KMS-11 (cell line): Measurements from ENCODE around the gene TMEM209.
"Not testable (repeated sequence)": the region's sequence is repeated elsewhere in the genome, so short reads cannot be mapped to it uniquely, and the experiment has no call there.

Experiments used
- H2AFZ ChIP-seq: fragments of 200-600 bp; sonication (generic); 2 replicates; pipeline ENCODE4 v1.6.1; 2016; ENCODE audit warnings: antibody characterized with exemption, mixed run types, low read depth
- H3K27ac ChIP-seq: fragments of 200-600 bp; sonication (generic); 2 replicates; pipeline ENCODE4 v1.6.1; 2016; ENCODE audit warnings: mild to moderate bottlenecking, mixed run types
- H3K27me3 ChIP-seq: fragments of 200-600 bp; sonication (generic); 2 replicates; pipeline ENCODE4 v1.6.1; 2017; ENCODE audit warnings: mild to moderate bottlenecking, low read depth, mixed run types, moderate library complexity; ENCODE audit not compliant: insufficient read depth
- H3K36me3 ChIP-seq: fragments of 200-600 bp; sonication (generic); 2 replicates; pipeline ENCODE4 v1.6.1; 2017; ENCODE audit warnings: mild to moderate bottlenecking, mixed run types; ENCODE audit not compliant: insufficient read depth
- H3K4me1 ChIP-seq: fragments of 200-600 bp; sonication (generic); 2 replicates; pipeline ENCODE4 v1.6.1; 2016; ENCODE audit warnings: mild to moderate bottlenecking, low read depth, mixed run types; ENCODE audit not compliant: poor library complexity, severe bottlenecking
- H3K4me2 ChIP-seq: fragments of 200-600 bp; sonication (generic); 2 replicates; pipeline ENCODE4 v1.7.0; 2016; ENCODE audit warnings: mild to moderate bottlenecking, mixed run types
- H3K4me3 ChIP-seq: fragments of 200-600 bp; sonication (generic); IDR thresholded peaks from 2 replicates; pipeline ENCODE4 v1.6.1; 2017; ENCODE audit warnings: low read depth, low read length, mixed read lengths; ENCODE audit not compliant: insufficient read depth
- H3K79me2 ChIP-seq: fragments of 200-600 bp; sonication (generic); 2 replicates; pipeline ENCODE4 v1.6.1; 2016; ENCODE audit warnings: low read depth, mixed run types; ENCODE audit not compliant: insufficient read depth
- H3K9ac ChIP-seq: fragments of 200-600 bp; sonication (generic); 2 replicates; pipeline ENCODE4 v1.6.1; 2016; ENCODE audit warnings: mild to moderate bottlenecking, mixed run types
- H4K20me1 ChIP-seq: fragments of 200-600 bp; sonication (generic); 2 replicates; pipeline ENCODE4 v1.6.1; 2016; ENCODE audit warnings: mild to moderate bottlenecking, mixed run types; ENCODE audit not compliant: insufficient read depth
- CTCF ChIP-seq: fragments of 200-600 bp; sonication (generic); conservative IDR thresholded peaks from 2 replicates; pipeline ENCODE4 v1.6.1; 2017; ENCODE audit warnings: low read depth, mild to moderate bottlenecking, antibody characterized with exemption, low read length, moderate library complexity, mixed read lengths

Gene TMEM209

GRCh38 chr7:130231792-130232191, 26.6 kb upstream of the TMEM209 start:
- Histone ChIP-seq H3K27me3 (no peaks in the 10 kb centered on the region), H3K4me2 (no peak overlapping the region), H3K36me3 (no peaks in the 10 kb centered on the region), H3K27ac (no peak overlapping the region), H3K9ac (no peak overlapping the region), H3K4me1 (no peaks in the 10 kb centered on the region), H3K79me2 (no peaks in the 10 kb centered on the region), H3K4me3 (no peak overlapping the region), H2AFZ (no peak overlapping the region), H4K20me1 (no peaks in the 10 kb centered on the region)
- no peak for TF ChIP-seq CTCF

- H2AFZ ChIP-seq, H3K4me1 ChIP-seq, H3K4me2 ChIP-seq, H3K27ac ChIP-seq, H3K79me2 ChIP-seq, H3K27me3 ChIP-seq, H4K20me1 ChIP-seq, H3K9ac ChIP-seq, H3K4me3 ChIP-seq, H3K36me3 ChIP-seq: not testable (repeated sequence)
Observed at GRCh38 chr7:130229981-130230380, 24.8 kb upstream of the TMEM209 start.

- no peaks in the 10 kb centered on the region for H4K20me1 ChIP-seq
- no peaks in the 10 kb centered on the region for H3K27me3 ChIP-seq
- H3K36me3 ChIP-seq, result no peaks in the 10 kb centered on the region
- no peak overlapping the region for H3K4me3 ChIP-seq
- H3K27ac ChIP-seq, result no peak overlapping the region
- H3K4me1 ChIP-seq, result no peaks in the 10 kb centered on the region
- H3K9ac ChIP-seq, result no peak overlapping the region
- no peaks in the 10 kb centered on the region for H3K79me2 ChIP-seq
- no peak for TF ChIP-seq CTCF
- H2AFZ ChIP-seq, result no peak overlapping the region
- H3K4me2 ChIP-seq, result no peak overlapping the region
Observed at GRCh38 chr7:130228840-130229502, 23.8 kb upstream of the TMEM209 start.

- Histone ChIP-seq H3K27ac (no peak overlapping the region), H3K9ac (no peak overlapping the region), H3K4me1 (peaks cover 7% of the 10 kb centered on the region), H3K4me3 (no peak overlapping the region), H3K4me2 (no peak overlapping the region), H3K36me3 (no peaks in the 10 kb centered on the region), H3K79me2 (no peaks in the 10 kb centered on the region), H2AFZ (no peak overlapping the region), H3K27me3 (no peaks in the 10 kb centered on the region), H4K20me1 (no peaks in the 10 kb centered on the region)
- TF ChIP-seq CTCF, result no peak
Observed at GRCh38 chr7:130227883-130228575, 22.8 kb upstream of the TMEM209 start.

GRCh38 chr7:130226333-130226732, 21.1 kb upstream of the TMEM209 start:
- H2AFZ ChIP-seq, result no peak overlapping the region
- H3K36me3 ChIP-seq, result no peaks in the 10 kb centered on the region
- peaks cover 7% of the 10 kb centered on the region for H3K4me1 ChIP-seq
- no peak overlapping the region for H3K27ac ChIP-seq
- H4K20me1 ChIP-seq, result no peaks in the 10 kb centered on the region
- no peak overlapping the region for H3K9ac ChIP-seq
- no peak overlapping the region for H3K4me3 ChIP-seq
- TF ChIP-seq CTCF, result no peak
- no peak overlapping the region for H3K4me2 ChIP-seq
- H3K79me2 ChIP-seq, result no peaks in the 10 kb centered on the region
- H3K27me3 ChIP-seq, result no peaks in the 10 kb centered on the region

GRCh38 chr7:130224923-130225322, 19.7 kb upstream of the TMEM209 start:
- not testable (repeated sequence) for H3K27me3 ChIP-seq, H2AFZ ChIP-seq, H3K4me3 ChIP-seq, H3K4me1 ChIP-seq, H3K4me2 ChIP-seq, H3K9ac ChIP-seq, H3K27ac ChIP-seq, H4K20me1 ChIP-seq, H3K36me3 ChIP-seq, H3K79me2 ChIP-seq
